DND-41 (cell line): ENCODE measurements around the gene ABI2.
"Not testable (repeated sequence)": the region's sequence is repeated elsewhere in the genome, so short reads cannot be mapped to it uniquely, and the experiment has no call there.

ENCODE experiments used
- EZH2 ChIP-seq: IDR thresholded peaks from 3 replicates; pipeline ENCODE4 v1.6.1; 2012; ENCODE audit warnings: borderline replicate concordance, low read depth, mild to moderate bottlenecking, moderate library complexity, low read length, inconsistent platforms; ENCODE audit not compliant: severe bottlenecking
- TF ChIP-seq, protein P1 (sequence below): IDR thresholded peaks from 2 replicates; pipeline ENCODE4 v1.5.1; 2012; ENCODE audit warnings: borderline replicate concordance, low read length, moderate library complexity, mild to moderate bottlenecking; ENCODE audit not compliant: poor library complexity, severe bottlenecking; ENCODE audit errors: extremely low read depth

DNA sequence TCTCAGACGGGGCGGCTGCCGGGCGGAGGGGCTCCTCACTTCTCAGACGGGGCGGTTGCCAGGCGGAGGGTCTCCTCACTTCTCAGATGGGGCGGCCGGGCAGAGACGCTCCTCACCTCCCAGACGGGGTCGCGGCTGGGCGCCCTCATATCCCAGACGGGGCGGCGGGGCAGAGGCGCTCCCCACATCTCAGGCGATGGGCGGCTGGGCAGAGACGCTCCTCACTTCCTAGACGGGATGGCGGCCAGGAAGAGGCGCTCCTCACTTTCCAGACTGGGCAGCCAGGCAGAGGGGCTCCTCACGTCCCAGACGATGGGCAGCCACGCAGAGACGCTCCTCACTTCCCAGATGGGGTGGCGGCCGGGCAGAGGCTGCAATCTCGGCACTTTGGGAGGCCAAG, 44.5 kb downstream of the ABI2 start:
- TF ChIP-seq, protein P1, sequence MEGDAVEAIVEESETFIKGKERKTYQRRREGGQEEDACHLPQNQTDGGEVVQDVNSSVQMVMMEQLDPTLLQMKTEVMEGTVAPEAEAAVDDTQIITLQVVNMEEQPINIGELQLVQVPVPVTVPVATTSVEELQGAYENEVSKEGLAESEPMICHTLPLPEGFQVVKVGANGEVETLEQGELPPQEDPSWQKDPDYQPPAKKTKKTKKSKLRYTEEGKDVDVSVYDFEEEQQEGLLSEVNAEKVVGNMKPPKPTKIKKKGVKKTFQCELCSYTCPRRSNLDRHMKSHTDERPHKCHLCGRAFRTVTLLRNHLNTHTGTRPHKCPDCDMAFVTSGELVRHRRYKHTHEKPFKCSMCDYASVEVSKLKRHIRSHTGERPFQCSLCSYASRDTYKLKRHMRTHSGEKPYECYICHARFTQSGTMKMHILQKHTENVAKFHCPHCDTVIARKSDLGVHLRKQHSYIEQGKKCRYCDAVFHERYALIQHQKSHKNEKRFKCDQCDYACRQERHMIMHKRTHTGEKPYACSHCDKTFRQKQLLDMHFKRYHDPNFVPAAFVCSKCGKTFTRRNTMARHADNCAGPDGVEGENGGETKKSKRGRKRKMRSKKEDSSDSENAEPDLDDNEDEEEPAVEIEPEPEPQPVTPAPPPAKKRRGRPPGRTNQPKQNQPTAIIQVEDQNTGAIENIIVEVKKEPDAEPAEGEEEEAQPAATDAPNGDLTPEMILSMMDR, result not testable (repeated sequence)
- not testable (repeated sequence) for TF ChIP-seq EZH2
